Stimulated activated CD8-positive, alpha-beta memory T cell treated with anti-CD3 and anti-CD28 coated beads, Interleukin-15, amount 100 ng/mL, for 24 hours (primary cell): ENCODE measurements around the gene LCA5.
"Not testable (repeated sequence)": the region's sequence is repeated elsewhere in the genome, so short reads cannot be mapped to it uniquely, and the experiment has no call there.

Experiments used
- DNase-seq: peaks from one replicate; pipeline ENCODE4 v3.0.0-alpha.2; 2020; ENCODE audit warnings: low read depth

Gene LCA5

DNA sequence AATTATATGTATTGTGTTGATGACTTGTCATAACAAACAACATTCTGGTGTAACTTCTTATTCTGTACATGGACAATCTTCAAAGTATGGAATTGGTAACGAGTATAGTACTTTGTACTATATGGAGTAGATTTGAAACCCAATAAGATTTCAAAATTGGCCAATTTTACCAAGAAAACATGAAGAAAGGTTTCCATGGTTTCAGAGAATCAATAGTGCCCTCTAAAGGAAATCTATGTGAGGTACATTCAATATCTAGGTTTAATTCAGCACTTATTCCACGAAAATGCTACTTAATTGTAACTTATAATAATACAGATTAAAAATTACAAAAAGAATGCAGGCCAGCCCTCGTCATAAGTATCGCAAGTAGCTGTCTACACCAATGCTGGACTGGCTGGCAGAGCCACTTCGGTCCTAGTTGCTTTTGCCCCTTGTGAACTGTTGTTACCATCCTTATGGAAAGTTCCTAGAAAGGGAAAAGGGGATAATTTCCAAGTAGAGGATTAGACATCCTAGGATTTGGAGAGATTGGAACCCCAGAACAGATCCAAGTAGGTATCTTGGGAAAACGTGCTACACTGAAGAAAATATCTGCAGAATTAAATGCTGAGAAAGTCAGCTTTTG is 70.9 kb downstream of the LCA5 start:
- DNase-seq = no peak

DNA sequence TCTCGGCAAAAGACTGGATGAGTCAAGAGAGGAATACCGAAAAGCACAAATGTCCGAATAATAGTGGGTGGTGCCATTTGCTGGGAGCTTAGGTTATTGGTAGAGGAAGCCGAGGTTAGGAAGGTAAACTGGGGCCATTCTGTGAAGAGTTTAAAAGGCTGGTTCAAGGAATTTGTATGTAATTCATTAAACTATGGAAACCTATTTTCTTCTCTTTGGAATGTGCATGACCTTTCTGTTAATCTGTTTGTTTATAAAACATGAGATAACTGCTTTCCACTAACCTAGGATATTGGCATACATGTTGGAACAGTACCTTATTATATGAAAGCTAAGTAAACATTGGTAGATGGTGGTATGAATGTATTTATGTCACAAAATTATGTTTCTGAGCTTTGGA is 71.8 kb downstream of the LCA5 start:
- DNase-seq = no peak

- no peak for DNase-seq
Observed at GRCh38 chr6:79463621-79464050, 73.6 kb downstream of the LCA5 start.

- no peak for DNase-seq
Observed at GRCh38 chr6:79461205-79461604, 76.0 kb downstream of the LCA5 start.

DNA sequence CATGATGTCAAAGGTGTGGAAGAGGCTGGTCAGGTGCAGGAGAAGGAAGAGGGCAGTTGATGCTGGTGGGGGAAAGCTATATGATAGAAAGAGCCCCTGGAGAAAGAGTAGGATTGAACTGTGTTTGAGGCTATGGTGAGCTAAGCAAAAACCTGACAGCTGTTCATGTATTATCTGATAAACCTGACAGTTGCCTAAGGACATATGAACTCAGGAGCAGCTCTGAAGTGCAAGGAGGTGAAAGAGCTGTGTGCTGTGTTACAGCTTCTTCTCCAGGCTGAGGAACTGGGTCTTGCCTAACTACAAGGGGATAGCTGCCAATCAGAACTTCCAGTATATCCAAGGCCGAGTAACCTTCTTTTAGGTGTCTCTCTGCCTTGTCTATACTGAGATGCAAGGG is 81.8 kb downstream of the LCA5 start:
- no peak for DNase-seq

DNA sequence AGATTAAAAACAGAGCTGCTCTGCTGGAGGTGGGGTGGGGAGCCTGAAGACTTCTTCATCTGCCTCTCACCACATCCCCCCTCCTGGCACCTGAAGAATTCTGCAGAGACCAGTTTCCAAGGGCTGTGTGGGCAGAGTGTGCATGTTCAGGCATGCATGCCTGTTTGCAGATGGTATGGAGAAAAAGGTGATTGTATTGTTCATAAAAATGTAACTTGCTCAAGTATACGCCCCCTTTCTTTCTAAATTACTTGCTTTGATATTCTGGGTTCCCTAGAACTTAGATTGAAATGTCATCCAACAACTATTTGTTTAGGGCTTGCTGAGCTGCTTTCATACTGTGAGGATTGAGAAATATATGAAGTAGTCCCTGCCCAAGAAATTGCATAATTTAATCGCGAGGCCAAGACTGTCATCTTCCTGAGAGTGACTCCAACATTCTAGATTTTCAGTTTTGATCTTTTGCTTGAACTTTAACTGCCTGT is 83.6 kb downstream of the LCA5 start:
- DNase-seq = no peak

GRCh38 chr6:79450984-79451383 is 86.2 kb downstream of the LCA5 start:
- DNase-seq = no peak

DNA sequence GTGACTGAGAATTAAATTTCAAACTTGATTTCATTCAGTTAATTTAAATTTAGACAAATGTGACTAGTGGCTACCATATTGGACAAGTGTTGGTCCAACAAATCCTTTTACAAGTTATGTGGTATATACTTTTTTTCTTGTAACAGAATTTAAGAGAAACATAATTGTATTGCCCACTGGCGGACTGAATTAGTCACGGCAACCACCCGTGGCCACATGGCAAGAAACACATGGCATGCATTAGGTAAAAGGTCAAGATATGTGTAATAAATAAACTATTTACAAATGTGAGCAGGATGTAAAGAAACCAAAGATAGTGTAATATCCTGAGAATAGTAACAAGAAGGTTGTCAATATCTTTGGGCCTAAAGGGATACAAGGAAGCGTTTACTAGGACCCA is 91.2 kb downstream of the LCA5 start:
- DNase-seq = no peak

GRCh38 chr6:79443876-79444275 is 93.4 kb downstream of the LCA5 start:
- DNase-seq = not testable (repeated sequence)

GRCh38 chr6:79441192-79441591 is 96.0 kb downstream of the LCA5 start:
- DNase-seq = no peak

DNA sequence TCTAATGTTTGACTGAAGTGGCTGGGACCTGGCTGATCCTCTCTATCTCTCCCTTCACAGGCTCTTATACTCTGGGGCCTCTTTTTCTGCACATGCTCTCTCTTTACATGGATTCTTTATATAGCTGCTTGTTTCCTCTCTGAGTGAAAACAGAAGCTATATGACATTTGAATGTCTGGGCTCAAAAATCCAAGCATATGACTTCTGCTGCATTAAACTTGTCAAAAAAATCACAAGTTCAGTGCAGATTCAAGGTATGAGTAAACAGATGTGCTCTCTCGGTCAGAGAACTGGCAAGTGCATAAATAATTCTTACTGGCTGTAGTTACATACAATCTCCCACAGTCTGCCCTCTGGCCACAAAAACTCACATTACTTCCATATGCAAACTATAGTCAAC is 96.6 kb downstream of the LCA5 start:
- no peak for DNase-seq

GRCh38 chr6:79438030-79438429 is 99.2 kb downstream of the LCA5 start:
- DNase-seq = no peak

DNA sequence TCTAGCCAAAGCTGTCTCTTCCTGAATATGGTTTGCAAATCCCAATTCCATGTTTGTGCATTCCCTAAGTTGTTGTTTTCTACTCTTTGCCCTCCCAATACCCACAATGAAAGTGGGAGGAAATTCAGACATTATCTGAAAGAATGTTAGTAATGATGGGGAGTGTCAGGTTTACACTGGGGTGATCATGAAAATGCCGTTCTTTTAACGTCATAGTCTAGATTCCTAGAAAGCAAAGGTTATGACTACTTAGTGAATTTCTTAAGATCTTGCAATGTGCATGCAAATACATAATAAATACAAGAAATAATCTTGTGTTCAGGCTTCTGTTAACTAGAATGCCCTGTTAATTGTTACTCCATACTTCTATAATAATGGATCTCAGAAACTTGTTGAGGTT is 101.0 kb downstream of the LCA5 start:
- DNase-seq = no peak

GRCh38 chr6:79435746-79436145 is 101.5 kb downstream of the LCA5 start:
- no peak for DNase-seq
